GM18873 (cell line): Measurements from ENCODE around the gene SLC44A3.

Experiments
- ATAC-seq: cut with Tn5 transposase; IDR thresholded peaks from one replicate; pipeline ENCODE4 v1.9.1; 2021; ENCODE audit warnings: mild to moderate bottlenecking, moderate library complexity, moderate number of reproducible peaks; ENCODE audit not compliant: unreplicated experiment, low FRiP score

Gene SLC44A3, protein sequence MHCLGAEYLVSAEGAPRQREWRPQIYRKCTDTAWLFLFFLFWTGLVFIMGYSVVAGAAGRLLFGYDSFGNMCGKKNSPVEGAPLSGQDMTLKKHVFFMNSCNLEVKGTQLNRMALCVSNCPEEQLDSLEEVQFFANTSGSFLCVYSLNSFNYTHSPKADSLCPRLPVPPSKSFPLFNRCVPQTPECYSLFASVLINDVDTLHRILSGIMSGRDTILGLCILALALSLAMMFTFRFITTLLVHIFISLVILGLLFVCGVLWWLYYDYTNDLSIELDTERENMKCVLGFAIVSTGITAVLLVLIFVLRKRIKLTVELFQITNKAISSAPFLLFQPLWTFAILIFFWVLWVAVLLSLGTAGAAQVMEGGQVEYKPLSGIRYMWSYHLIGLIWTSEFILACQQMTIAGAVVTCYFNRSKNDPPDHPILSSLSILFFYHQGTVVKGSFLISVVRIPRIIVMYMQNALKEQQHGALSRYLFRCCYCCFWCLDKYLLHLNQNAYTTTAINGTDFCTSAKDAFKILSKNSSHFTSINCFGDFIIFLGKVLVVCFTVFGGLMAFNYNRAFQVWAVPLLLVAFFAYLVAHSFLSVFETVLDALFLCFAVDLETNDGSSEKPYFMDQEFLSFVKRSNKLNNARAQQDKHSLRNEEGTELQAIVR

DNA sequence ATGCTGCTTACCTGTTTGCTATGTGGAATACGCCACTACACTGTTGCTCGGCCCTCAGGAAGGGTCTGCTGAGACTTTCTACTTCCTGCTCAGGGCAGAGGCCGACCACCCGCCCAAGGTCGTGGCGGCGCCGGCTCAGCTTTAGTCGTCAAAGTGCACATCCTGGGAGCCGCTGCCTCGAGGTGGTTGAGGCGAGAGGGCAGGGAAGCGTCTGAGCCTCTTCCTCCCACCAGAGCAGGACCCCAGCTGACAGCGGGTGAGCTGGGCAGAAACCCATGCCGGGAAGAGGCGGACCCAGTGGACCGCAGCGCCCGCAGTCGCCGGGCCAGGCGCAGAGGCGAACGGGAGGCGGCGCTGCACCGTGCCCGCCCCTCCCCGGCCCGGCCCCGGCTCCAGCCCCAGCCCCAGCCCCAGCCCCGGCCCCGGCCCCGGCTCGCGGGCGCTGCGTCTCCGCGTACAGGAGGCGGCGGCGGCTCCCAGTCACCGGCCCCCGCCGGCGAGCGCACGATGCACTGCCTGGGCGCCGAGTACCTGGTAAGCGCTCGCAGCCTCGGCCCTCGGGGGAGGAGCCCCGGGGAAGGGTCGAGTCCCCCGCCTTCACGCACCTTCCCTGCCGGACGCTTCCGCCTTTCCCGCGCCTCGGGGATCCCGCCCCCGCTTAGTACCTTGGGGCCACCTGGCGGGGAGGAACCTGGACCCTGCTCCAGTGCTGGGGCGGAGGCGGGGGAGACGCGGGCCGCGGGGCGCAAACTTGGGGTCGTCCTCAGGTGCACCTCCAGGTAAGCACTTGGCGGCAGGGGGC lies at the start of gene SLC44A3:
Gene SLC44A3, plus strand, starts transcription at position 413 of the 802 bp plus-strand sequence. Its CDS starts 95 bp downstream, at position 508.
- ATAC-seq = no peak

DNA sequence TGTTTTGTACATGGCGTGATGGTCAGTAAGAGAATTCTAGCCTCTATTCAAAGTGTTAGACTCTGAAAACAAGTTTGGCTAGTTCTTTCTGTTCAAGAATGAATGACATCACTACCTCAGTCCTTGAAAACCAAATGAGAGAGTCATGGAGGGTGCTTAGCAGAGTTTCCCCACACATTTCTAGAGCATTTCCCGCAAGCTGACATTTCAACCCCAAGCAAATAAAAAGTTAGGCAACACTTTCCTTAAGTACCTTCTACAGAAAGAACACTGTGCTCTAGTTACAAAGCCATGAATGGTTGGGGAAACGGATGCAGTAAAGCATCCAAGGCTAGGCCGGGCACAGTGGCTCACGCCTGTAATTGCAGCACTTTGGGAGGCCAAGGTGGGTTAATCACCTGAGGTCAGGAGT lies 47.9 kb upstream of the SLC44A3 start:
- ATAC-seq = no peak

DNA sequence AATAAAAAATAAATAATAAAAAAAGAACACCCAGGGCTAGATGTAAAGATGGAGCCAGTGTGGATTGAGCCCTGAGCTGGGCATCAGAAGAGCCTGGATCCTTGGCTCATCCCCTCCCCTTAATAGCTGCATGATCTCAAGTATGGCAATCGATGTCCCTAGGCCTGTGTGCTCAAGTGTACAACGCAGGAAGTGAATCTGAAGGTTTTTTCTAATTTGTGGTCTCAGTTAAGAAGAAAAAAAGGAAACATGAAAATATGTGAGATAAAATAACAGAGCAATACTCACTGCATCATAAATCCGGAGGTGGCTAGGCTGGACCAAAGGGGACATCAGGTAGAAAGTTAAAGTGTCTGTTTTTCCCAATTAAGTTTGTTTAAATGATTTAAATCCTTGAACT lies 47.3 kb upstream of the SLC44A3 start:
- no peak for ATAC-seq

DNA sequence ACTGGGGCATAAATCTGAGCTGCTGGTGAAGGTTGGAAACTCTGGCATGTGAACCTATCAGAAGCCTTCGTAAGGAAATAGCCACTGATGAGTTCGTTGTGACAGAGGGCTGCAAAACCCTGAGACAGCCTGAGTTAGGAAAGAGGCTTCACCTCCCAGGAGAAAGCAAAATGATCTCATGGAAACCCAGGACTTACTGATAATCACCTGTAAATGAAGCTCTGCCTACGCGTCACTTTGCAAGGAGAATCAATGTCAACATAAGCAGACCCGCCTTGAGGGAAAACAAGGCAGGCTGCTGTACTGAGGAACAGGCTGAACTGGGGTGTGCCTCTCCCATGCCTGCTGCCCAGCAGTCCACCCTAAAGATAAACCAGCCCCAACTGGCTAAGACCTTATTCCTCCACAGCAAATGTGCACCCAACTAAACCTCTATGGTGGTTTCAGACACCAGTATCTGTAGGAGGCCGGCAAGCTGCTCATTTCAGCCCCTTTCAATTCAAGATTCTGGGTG lies 46.8 kb upstream of the SLC44A3 start:
- no peak for ATAC-seq

DNA sequence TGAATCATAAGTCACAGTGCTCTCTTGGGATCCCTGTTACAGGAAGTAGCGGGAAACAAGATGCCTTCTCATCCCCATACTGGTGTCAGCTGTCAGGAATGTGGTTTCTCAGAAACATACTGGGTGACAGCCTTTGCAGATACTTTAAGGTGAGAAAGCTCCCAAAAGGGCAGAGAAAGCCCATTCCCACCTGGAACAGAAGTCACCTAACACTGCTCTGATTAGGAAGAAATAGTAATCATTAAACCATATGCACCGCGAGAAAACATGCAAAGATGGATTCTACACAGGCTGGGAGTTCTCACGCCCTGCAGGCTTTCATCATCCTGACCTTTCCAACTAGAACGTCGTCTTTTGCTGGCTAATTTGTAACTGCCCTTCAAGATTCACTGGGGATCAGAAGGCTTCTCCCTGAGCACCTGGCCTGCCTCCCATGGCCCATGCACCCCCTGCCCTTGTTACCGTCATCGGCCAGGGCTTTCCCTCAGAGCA lies 46.2 kb upstream of the SLC44A3 start:
- ATAC-seq = no peak

DNA sequence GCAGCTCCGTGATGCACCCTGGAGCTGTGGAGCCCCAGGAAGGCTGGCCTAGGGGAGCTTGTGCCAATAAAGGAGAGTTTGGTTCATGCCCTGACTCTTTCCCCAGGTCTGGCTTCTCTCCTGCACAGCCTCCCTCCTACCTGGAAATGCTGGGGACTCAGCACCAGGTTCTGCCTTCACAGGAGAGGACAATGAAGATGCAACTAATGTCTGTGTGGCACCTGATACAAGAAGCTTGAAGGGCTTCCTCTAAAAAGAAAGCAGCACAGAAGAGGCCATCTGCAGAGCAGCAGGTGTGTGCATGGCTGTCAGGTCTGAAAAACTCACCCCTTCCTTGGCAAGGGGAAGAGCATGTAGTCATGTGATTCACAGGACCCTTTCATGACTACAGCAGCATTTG lies 43.7 kb upstream of the SLC44A3 start:
- no peak for ATAC-seq

DNA sequence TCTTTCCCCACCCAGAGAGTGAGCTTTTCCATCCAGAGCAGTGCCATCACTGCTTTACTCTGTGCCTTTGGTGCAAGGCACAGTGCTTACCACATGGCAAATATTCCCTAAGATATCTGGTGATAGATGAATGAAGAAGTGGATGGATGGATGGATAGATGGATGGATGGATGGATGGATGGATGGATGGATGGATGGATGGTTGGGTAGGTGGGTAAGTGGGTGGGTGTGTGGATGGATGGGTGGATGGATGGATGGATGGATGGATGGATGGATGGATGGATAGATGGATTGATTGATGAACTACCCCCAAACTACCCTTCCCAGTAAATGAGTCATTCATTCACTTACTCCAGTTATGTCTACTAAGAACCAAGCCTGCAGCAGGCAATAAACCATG lies 42.9 kb upstream of the SLC44A3 start:
- no peak for ATAC-seq

DNA sequence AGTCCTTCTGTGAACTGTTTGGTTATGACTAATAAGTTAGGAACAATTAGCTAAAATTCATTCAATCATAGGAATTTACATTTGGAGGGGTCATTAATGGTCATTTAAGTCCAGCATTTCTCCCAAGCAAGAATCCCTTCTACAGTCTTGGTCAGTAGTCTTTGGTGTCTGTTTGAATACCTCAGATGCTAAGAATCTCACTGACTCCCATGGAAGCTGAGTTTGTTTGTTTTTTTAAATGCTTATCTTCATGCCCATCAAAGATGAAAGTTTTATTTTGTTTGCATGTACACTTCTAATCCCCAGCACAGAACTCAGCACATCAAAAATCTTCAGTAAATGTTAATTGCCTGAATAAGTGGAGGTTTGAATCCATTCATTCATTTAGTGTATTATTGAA lies 41.3 kb upstream of the SLC44A3 start:
- no peak for ATAC-seq

DNA sequence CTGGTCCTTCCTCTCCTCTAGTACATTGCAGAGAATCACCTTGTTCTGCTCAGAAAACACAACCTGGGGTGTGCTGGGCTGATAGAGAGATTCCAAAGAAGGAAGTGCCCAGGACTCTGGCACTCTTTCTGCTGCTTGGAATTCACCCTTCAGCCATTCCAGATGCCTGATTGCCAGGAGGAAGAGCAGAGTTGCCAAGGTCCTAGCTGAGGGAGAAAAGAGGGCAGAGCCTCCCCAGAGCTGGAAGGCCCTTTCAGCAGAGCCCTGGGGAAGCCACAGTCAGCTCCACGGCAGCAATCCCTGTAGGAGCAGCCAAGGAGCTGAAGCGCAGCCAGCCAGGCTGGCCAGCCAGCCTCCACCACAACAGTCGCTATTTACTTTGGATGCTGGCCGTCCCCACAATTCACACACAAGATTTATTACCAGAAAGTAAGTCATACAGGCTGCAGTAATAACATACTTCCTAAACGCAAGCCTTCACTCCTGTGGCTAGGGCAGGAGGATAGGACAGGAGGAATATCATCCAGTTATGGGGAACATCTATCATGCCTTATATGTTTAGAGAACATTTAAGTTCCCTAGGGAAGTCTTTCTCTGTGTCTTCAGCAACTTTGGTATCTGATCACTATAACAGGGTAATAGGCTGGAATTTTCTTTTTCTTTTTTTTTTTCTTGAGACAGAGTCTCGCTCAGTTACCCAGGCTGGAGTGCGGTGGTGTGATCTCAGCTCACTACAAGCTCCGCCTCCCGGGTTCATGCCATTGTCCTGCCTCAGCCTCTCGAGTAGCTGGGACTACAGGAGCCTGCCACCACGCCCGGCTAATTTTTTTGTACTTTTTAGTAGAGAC lies 36.6 kb upstream of the SLC44A3 start:
- ATAC-seq = no peak

DNA sequence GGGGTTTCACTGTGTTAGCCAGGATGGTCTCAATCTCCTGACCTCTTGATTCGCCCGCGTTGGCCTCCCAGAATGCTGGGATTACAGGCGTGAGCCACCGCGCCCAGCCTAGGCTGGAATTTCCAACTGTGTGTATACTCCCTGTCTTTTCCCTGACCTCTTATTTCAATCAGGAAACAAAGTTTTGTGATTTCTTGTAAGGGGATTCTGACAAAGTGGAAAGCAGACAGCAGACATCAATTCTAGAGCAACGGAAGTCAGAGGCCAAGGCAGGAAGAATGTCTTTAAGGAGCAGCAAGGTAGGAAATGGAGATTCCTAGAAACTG lies 36.0 kb upstream of the SLC44A3 start:
- no peak for ATAC-seq

DNA sequence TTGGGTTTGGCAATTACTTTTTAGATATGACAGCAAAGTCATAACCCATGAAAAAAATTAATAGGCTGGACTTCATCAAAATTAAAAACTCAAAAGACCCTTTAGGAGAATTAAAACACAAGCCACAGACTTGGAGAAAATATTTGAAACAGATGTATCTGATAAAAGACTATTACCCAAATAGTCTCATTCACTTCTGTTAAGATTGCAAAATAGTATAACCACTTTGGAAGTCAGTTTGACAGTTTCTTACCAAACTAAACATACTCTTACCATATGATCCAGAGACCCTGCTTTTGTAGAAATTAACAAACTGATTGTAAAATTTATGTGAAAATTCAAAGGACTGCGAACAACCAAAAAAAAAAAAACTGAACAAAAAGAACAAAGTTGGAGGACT lies 32.5 kb upstream of the SLC44A3 start:
- ATAC-seq = no peak

DNA sequence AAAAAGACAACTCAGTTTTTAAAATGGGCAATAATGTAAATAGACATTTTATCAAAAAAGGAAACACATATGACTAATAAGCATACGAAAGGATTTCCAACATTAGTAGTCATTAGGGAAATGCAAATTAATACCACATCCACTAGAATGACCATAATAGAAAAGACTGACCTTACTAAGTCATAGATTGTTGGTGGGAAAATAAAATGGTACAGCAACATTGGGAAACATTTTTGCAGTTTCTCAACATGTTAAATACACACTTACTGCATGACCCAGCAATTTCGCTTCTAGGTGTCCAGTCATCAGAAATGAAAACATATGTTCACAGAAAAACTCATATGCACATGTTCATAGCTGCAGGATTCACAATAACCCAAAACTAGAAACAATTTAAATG lies 29.9 kb upstream of the SLC44A3 start:
- ATAC-seq = no peak

DNA sequence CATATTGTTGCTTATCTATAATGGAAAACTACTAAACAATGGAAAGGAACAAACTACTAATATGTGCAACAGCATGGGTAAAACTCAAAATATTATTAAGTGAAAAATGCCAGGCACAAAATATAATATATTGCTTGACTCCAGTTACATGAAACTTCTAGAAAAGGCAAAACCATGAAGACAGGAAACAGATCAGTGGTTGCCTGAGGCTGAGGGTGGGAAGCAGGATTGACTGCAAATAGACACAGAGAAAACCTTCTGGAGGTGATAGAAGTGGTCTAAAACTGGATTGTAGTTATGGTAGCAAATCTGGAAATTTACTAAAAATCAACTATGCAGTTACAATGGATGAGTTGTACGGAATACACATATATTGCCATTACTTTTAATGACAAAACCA lies 29.5 kb upstream of the SLC44A3 start:
- no peak for ATAC-seq

DNA sequence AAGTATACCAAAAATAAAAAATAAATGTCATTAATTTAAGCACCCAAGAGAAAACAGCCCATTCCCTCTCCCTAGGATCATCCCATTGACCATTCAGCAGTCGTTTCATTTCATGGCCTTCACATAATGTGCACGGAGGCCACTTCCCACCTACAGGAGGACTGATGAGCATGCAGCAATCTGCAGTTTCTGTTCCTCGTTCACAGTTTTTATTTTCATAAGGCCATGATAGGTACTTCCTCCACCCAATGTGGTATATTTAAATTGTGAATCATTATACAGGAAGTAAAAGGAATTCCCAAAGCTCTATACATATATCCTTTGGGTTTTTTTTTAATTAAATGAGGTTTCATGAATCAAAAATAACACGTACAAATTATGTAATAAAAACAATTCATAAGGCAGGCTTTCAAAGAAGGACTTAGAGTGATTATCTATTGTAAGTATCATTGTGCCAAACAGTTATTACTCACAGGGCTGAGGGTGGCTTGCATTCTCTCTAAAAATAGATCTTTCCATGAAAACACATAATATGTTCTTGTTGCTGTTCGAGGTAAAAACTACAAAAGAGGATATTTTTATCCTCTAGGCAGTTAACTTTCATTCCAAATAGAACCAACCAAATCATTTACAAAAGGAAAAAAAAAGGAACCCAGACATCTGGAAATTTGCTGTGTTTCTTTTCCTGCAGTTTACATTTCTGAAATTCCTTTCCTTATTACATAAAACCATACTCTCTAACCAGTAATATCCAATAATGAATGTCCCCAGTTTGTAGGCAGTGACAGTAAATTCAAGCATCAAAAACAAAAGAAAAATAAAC lies 27.5 kb upstream of the SLC44A3 start:
- peak; percentile 95 for ATAC-seq

DNA sequence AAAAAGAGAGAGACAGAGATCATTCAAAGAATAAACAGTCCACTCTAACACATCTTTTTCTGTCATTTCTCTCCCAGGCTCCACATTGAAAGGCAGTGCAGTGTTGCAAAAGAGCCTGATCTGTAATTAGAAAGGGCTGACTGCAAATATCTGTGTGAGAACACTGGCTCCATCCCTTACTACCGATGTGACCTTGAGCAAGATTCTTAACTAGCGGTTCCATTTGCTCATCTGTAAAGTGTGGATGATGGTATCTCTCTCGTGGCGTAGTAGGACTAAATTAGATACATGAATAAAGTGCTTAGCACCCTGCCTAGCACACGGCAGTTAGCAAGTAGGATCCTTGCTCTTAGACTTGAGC lies 26.9 kb upstream of the SLC44A3 start:
- no peak for ATAC-seq

DNA sequence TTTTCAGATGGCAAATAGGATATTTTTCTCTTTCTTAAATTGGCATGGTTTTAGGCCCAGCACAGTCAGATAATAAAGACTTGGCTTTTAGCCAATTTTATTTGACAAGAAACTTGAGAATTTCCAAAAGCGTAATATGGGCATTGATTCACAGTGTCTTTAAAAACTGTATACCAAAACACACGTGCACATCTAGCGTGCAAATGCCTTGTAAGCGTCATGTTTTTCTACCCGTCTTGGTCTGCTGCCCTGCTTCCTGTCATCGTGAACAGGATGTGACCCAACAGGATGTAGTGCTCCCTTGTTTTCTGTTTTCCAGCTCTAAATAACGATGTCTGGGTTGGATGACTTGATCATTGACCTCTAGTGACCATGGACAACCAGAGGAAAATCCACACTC lies 24.7 kb upstream of the SLC44A3 start:
- ATAC-seq = no peak

DNA sequence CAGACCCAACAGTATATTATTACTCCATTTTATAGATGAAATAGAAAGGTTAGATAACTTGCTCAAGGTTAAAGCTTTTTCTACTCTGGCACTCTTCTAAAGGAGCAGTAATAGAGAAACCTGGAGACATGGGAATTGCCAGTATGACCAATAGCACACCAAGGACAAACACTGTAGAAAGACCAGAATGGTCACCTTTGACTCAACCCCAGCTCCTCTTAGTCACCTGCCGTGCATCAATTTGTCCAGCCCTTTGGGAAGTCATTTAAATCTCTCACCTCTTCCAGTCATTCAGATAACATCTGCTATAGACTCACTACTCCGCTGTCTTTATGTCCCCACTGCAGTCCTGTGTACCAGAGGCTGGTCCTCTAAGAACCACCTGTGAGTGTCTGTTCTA lies 23.9 kb upstream of the SLC44A3 start:
- ATAC-seq = no peak

DNA sequence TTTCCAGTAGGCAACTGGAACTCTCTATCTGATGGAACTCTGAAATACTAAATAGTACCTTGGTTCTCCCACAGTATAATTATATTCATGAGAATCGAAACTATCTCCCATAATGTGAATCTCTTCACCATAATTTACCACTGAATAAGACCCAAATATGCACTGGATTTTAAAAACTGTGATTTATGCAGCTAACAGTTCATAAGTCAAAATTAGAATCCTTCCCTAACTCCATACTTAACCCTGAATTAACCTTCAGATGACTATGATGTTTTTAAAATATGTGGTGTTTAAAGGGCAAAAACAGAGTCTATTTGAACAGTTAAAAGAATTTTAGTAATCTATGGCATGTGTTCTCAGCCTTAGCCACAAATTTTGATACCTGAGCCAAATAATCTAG lies 22.9 kb upstream of the SLC44A3 start:
- no peak for ATAC-seq

DNA sequence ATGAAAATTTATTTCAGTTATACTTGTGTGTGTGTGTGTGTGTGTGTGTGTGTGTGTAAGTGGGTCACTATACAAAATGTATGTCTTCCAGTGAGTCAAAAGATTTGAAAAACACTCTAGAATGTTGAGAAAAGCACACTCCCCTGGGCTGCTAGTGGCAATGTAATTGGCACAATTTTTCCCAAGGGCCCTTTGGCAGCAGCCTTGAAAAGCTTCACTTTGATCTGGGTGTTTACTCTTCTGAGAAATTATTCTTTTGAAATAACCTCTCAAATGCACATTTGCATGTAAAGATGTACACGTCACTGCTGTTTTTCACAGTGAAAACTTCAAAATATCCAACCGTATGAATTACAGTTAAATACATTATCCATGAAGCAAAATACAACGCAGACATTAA lies 22.1 kb upstream of the SLC44A3 start:
- ATAC-seq = no peak
